Gastrocnemius medialis (tissue), 4 donors: ENCODE results near the gene ADAMTS14.

Experiments
- POLR2A ChIP-seq, 2 donors: fragments of 450-650 bp; IDR thresholded peaks; one replicate each; pipeline ENCODE4 v1.6.1; 2017; ENCODE audit warnings: antibody characterized with exemption in 2 of 2, mild to moderate bottlenecking in 2 of 2, moderate library complexity in 2 of 2
- TF ChIP-seq, protein P1 (sequence below), 5 experiments: fragments of 450-650 bp in 3 of 5; fragments of 200-600 bp in 2 of 5; sonication (generic) in 2 of 5; IDR thresholded peaks in 4 of 5; conservative IDR thresholded peaks in 1 of 5; 1 replicate in 4 of 5; 2 replicates in 1 of 5; pipeline ENCODE4 v1.5.1; 2016 to 2019; ENCODE audit warnings: antibody characterized with exemption in 5 of 5, mild to moderate bottlenecking in 3 of 5, moderate library complexity in 3 of 5

GRCh38 chr10:70656489-70656888 is 15.8 kb upstream of the ADAMTS14 start:
- TF ChIP-seq POLR2A (IDR thresholded peaks at IDR 0.05) = no peak
- TF ChIP-seq, protein P1, sequence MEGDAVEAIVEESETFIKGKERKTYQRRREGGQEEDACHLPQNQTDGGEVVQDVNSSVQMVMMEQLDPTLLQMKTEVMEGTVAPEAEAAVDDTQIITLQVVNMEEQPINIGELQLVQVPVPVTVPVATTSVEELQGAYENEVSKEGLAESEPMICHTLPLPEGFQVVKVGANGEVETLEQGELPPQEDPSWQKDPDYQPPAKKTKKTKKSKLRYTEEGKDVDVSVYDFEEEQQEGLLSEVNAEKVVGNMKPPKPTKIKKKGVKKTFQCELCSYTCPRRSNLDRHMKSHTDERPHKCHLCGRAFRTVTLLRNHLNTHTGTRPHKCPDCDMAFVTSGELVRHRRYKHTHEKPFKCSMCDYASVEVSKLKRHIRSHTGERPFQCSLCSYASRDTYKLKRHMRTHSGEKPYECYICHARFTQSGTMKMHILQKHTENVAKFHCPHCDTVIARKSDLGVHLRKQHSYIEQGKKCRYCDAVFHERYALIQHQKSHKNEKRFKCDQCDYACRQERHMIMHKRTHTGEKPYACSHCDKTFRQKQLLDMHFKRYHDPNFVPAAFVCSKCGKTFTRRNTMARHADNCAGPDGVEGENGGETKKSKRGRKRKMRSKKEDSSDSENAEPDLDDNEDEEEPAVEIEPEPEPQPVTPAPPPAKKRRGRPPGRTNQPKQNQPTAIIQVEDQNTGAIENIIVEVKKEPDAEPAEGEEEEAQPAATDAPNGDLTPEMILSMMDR (IDR thresholded peaks at IDR 0.05 in 4 of 5, conservative IDR thresholded peaks at IDR 0.05 in 1 of 5) = no peak
